ENCODE measurements around the gene DPYSL3. TPM values are rescaled to one million over a fixed set of nuclear protein-coding genes. Genes with fewer than 3 reads are reported as not detected.

DPYSL3 gene
- total and polyA plus RNA-seq, 2 donors (not counting 3 experiments of a cell fraction or from before 2014, with no cell fraction given), result 80.3 to 146 TPM

DNA sequence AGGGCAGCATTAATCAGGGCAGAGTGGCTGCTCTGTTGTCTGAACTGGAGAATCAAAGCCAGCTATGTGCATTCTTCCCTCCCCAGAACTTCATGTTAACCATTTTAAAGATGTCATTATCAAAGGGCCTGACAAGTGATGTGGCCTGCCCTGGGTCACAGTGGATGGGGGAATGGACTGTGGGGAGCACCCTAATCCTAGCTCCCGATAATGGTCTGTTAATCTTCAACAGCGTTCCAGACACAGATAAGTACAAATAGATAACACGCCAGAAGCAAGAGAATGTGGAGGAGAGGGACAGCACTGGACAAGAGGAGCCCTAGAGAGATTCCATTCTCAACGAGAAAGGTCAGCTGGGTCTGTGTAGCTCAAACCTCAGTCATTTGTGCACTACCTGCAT is 77.5 kb downstream of the DPYSL3 start:
- H3K4me2 ChIP-seq (ENCODE audit: insufficient read depth, low read length), result no peak overlapping the region
- BruUV-seq (replicated peaks), result no TSS peak
- H3K79me2 ChIP-seq (ENCODE audit: control insufficient read depth, insufficient read depth, low read length), result peaks cover 46% of the 10 kb centered on the region
- DNase-seq (ENCODE audit: low read depth, low spot score), result no peak
- no peaks in the 10 kb centered on the region for H4K20me1 ChIP-seq (replicated peaks; ENCODE audit: control insufficient read depth, extremely low read depth, insufficient read depth, low read length)
- H3K9ac ChIP-seq (replicated peaks; ENCODE audit: extremely low read depth, insufficient read depth, low read length), result no peak overlapping the region
- no peak for FAIRE-seq
- TF ChIP-seq, protein P1, sequence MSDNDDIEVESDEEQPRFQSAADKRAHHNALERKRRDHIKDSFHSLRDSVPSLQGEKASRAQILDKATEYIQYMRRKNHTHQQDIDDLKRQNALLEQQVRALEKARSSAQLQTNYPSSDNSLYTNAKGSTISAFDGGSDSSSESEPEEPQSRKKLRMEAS (IDR thresholded peaks at IDR 0.05; ENCODE audit: insufficient read depth, insufficient read length), result no peak
- TF ChIP-seq EZH2 (IDR thresholded peaks at IDR 0.05; ENCODE audit: borderline replicate concordance, low read depth, low read length, severe bottlenecking), result no peak
- TF ChIP-seq, protein P2, sequence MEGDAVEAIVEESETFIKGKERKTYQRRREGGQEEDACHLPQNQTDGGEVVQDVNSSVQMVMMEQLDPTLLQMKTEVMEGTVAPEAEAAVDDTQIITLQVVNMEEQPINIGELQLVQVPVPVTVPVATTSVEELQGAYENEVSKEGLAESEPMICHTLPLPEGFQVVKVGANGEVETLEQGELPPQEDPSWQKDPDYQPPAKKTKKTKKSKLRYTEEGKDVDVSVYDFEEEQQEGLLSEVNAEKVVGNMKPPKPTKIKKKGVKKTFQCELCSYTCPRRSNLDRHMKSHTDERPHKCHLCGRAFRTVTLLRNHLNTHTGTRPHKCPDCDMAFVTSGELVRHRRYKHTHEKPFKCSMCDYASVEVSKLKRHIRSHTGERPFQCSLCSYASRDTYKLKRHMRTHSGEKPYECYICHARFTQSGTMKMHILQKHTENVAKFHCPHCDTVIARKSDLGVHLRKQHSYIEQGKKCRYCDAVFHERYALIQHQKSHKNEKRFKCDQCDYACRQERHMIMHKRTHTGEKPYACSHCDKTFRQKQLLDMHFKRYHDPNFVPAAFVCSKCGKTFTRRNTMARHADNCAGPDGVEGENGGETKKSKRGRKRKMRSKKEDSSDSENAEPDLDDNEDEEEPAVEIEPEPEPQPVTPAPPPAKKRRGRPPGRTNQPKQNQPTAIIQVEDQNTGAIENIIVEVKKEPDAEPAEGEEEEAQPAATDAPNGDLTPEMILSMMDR (IDR thresholded peaks at IDR 0.05; ENCODE audit: extremely low read depth in 1 of 2, insufficient read depth in 1 of 2, low read depth in 1 of 2, low read length in 2 of 2), result no peak
- no peak for TF ChIP-seq JUN (IDR thresholded peaks at IDR 0.05; ENCODE audit: borderline replicate concordance, insufficient read depth, insufficient read length, low read depth)
- no peak for TF ChIP-seq GATA2 (IDR thresholded peaks at IDR 0.05; ENCODE audit: insufficient read depth, insufficient read length, low read depth, low read length)
- no peak for TF ChIP-seq POLR2A (IDR thresholded peaks at IDR 0.05; ENCODE audit: low read depth, low read length)
- TF ChIP-seq MYC (IDR thresholded peaks at IDR 0.05; ENCODE audit: low read depth, low read length), result no peak
- TF ChIP-seq POLR2AphosphoS5 (IDR thresholded peaks at IDR 0.05; ENCODE audit: insufficient read depth, low read depth, low read length), result no peak
- TF ChIP-seq FOS (IDR thresholded peaks at IDR 0.05; ENCODE audit: borderline replicate concordance, insufficient read depth, low read length), result no peak
- H3K4me1 ChIP-seq (ENCODE audit: control insufficient read depth, extremely low read depth, insufficient read depth, low read length), result no peaks in the 10 kb centered on the region
- H3K36me3 ChIP-seq (ENCODE audit: control insufficient read depth in 2 of 2, extremely low read depth in 1 of 2, insufficient read depth in 2 of 2, low read length in 2 of 2), result no peaks in the 10 kb centered on the region
- H3K27ac ChIP-seq (ENCODE audit: insufficient read depth, low read depth, low read length), result no peak overlapping the region
- POLR2A ChIA-PET, result no interaction called here
- no peaks in the 10 kb centered on the region for H3K9me1 ChIP-seq (replicated peaks; ENCODE audit: control insufficient read depth, extremely low read depth, insufficient read depth, low read length)
- H3K4me3 ChIP-seq (replicated peaks in 1 of 3; ENCODE audit: insufficient read depth in 1 of 3, low read depth in 1 of 3, low read length in 3 of 3), result no peak overlapping the region
- no peaks in the 10 kb centered on the region for H3K9me3 ChIP-seq (replicated peaks; ENCODE audit: control insufficient read depth, insufficient read depth, low read length)
- H2AFZ ChIP-seq (ENCODE audit: low read depth, low read length), result no peak overlapping the region
- no peaks in the 10 kb centered on the region for H3K27me3 ChIP-seq (ENCODE audit: control insufficient read depth in 2 of 2, insufficient read depth in 2 of 2, low read length in 2 of 2)
- CTCF ChIA-PET, result no interaction called here
- dilution Hi-C loops (cut with MboI; ENCODE audit: extremely low pct_ligation_motif_present, low sequenced_read_pairs) (no loop called here), intact Hi-C loops (cut with micrococcal nuclease) (no loop called here)
